Right ventricle myocardium inferior (tissue), 1 donor: ENCODE results near the gene MRNIP. TPM values are rescaled to one million over a fixed set of nuclear protein-coding genes. Genes with fewer than 3 reads are reported as not detected.

Source experiments
- ATAC-seq: fragments of 200-7000 bp; cut with Tn5 transposase; one replicate; pipeline ENCODE4 v1.9.1; 2020; ENCODE audit warnings: mild to moderate bottlenecking, moderate library complexity
- DNase-seq: peaks from one replicate; pipeline ENCODE4 v3.0.0; 2021; ENCODE audit errors: missing footprints
- intact Hi-C: fragments of 100-400 bp; cut with DNase I; formaldehyde crosslinking; loops from one replicate; pipeline ENCODE4 v1.11.0; 2022
- long read RNA-seq: library from polyadenylated mRNA; unstranded; transcript quantifications from one replicate; pipeline ENCODE4 v2.0.0, GENCODE V29; 2021
- total RNA-seq: library from RNA; stranded (reverse); fragmentation: NEBNext Ultra II Directional; extraction: Animal tissue kit (Norgen Biotek cat#: 25700); gene quantifications from one replicate; pipeline ENCODE4 v1.2.1, GENCODE V29; 2021
- donor health status: DM: no; HTN: yes; CAD: no; lungs with severe emphysema.

The MRNIP gene
- 12.2 TPM for total RNA-seq
- long read RNA-seq, partial matches to known transcripts: 1 of 6 reads
- long read RNA-seq, other reads (novel, unspliced or antisense): 2 of 6 reads

GRCh38 chr5:179858586-179859427, at the start of gene MRNIP:
Gene MRNIP (minus strand): TSS chr5:179858817. CDS start chr5:179858796, 21 bp downstream.
- ATAC-seq (peak; percentile 100), DNase-seq (peak; percentile 99)
- intact Hi-C loops: loop anchor here (1.0 kb wide), 2 partner anchors 38 to 48 kb away; partner anchors contain the start of gene TBC1D9B

- intact Hi-C loops: loop anchor here (1.0 to 5.0 kb wide), 4 partner anchors 49 to 165 kb away; partner anchors contain the start of genes MGAT4B, MRNIP and RNF130
- peak; percentile 90 for DNase-seq
- ATAC-seq: peak; percentile 90
Measured at GRCh38 chr5:179907556-179908324, 49.1 kb upstream of the MRNIP start, which contains the start of gene TBC1D9B. Gene TBC1D9B (minus strand): TSS chr5:179907897. CDS start chr5:179907821, 76 bp downstream.

DNA sequence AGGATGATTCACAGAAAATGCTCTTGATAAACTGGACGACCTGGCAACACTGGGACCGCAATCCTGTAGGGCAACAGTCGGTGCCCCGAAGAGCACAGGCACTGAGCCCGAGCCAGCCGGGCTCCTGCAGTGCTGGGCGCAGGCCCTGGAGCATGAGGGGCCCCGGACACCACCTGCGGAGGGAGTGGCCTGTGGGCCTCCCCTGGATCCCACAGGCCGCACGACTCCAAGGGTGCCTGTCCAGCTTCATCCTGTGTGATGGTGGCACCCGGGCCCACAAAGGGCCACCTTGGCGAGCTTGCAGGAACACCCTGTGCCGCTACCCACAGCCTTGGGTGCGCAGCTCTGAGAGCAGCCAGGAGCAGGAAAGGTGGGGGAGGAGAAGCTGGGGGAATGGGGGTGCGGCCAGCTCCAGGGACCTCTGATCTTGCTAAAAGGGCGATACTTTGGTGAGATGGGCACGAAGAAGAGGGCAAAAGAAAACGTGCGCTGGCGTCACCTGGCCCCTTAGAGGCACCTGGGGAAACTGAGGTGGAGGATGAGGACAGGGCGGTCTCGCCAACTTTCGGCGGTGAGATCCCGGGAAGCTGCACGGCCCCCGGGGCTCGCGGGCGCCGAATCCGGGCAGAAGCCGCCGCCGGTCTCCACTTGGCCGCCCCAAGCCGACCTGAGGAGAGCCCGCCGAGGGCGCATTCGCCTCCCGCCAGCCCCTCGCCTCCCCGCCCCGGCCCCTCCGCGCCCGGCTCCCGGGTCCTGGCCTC, 48.4 kb upstream of the MRNIP start:
- ATAC-seq (no peak), DNase-seq (no peak)
- intact Hi-C loops: loop anchor here (1.0 to 5.0 kb wide), 4 partner anchors 49 to 165 kb away; partner anchors contain the start of genes MGAT4B, MRNIP and RNF130

- intact Hi-C loops: loop anchor here (5.0 kb wide), 3 partner anchors 99 to 166 kb away; partner anchors contain the start of genes MGAT4B and RNF130
- DNase-seq (no peak), ATAC-seq (no peak)
Measured at GRCh38 chr5:179906294-179906794, 47.7 kb upstream of the MRNIP start.

GRCh38 chr5:179905161-179905560, 46.5 kb upstream of the MRNIP start:
- no peak for ATAC-seq
- intact Hi-C loops: loop anchor here (5.0 kb wide), 3 partner anchors 98 to 167 kb away; partner anchors contain the start of genes MGAT4B and RNF130
- DNase-seq: no peak

DNA sequence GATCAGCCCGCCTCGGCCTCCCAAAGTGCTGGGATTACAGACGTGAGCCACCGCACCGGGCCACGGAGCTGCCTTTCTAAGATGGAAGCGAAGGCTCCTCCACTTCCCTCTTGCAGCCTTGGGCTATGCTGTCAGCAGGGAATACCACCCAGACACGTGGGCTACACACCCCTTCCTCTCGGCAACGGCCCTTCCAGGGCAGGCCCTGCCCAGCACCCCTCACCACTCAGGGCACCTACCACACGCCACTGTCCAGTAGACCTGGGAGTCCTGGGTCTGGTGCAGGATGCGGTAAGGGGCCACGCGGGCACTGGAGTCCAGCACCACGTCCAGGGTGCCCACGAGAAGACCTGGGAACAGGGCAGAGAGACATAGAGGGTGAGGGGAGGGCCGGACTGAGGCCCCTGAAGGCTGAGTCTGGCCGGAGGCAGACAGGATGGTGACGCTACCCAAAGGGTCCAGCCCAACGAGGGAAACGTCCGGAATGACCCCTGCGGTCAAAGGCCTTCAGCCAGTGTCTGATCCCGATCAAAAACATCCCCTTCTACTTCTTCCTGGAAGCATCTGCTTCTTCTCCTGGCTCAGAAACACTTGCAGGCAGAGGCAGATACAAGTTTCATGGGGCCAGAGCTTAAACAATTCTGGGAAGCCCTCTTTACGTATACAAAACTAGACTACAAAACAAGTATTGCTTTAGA, 46.0 kb upstream of the MRNIP start:
- intact Hi-C loops: loop anchor here (5.0 kb wide), 3 partner anchors 97 to 168 kb away; partner anchors contain the start of genes MGAT4B and RNF130
- no peak for DNase-seq
- ATAC-seq: no peak

DNA sequence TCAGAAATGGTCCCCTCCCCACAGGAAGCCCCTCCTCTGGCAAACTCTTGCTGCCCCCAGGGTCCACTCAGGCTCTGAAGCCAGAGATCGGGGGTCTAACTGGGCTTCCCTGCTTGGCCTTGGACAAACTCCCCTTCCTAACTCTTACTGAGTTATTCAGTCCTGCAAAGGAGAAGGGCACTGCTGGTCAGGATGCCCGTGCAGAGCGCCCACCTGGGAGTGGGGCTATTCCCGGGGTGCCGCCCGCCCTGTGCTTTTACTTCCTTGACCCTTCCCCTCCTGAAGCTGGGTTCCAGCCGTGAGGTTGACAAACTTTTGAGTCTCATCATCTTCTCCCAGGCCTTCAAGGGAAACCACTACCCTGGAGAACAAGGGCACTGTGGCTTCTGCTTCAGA, 44.1 kb upstream of the MRNIP start:
- DNase-seq (no peak), ATAC-seq (no peak)
- intact Hi-C loops: no loop called here

- intact Hi-C loops: no loop called here
- DNase-seq (no peak), ATAC-seq (peak; percentile 32)
Measured at GRCh38 chr5:179901915-179902762, 43.5 kb upstream of the MRNIP start.

DNA sequence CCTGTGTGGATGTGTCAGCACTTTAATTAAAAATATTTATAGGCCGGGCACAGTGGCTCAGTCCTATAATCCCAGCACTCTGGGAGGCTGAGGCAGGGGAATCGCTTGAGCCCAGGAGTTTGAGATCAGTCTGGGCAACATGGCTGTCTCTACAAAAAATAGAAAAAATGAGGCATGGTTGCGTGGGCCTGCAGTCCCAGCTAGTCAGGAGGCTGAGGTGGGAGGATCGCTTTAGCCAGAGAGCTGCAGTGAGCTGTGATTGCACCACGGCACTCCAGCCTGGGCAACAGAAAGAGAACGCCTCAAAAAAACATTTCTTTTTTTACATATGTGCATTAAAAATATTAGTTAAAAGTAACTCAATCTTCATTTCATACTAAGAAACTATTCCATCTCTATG, 42.8 kb upstream of the MRNIP start:
- ATAC-seq (no peak), DNase-seq (no peak)
- intact Hi-C loops: no loop called here

- intact Hi-C loops: no loop called here
- ATAC-seq: no peak
- DNase-seq: no peak
Measured at GRCh38 chr5:179900711-179901110, 42.1 kb upstream of the MRNIP start.

- intact Hi-C loops: no loop called here
- ATAC-seq: no peak
- no peak for DNase-seq
Measured at GRCh38 chr5:179900206-179900605, 41.6 kb upstream of the MRNIP start.

- intact Hi-C loops: no loop called here
- ATAC-seq (no peak), DNase-seq (no peak)
Measured at GRCh38 chr5:179895861-179896260, 37.2 kb upstream of the MRNIP start.

- ATAC-seq (no peak), DNase-seq (no peak)
- intact Hi-C loops: no loop called here
Measured at GRCh38 chr5:179893958-179894895, 35.6 kb upstream of the MRNIP start.

GRCh38 chr5:179893076-179893957, 34.7 kb upstream of the MRNIP start:
- DNase-seq: no peak
- intact Hi-C loops: no loop called here
- ATAC-seq: no peak

- DNase-seq: no peak
- no peak for ATAC-seq
- intact Hi-C loops: no loop called here
Measured at GRCh38 chr5:179892255-179892654, 33.6 kb upstream of the MRNIP start.
